NCI-H128 (cell line): ENCODE results near the gene TBC1D8.

Experiments used
- DNase-seq: peaks from one replicate; lab custom pipeline; 2025; ENCODE audit not compliant: unreplicated experiment; lab: John Stamatoyannopoulos, UW

The TBC1D8 gene

DNA sequence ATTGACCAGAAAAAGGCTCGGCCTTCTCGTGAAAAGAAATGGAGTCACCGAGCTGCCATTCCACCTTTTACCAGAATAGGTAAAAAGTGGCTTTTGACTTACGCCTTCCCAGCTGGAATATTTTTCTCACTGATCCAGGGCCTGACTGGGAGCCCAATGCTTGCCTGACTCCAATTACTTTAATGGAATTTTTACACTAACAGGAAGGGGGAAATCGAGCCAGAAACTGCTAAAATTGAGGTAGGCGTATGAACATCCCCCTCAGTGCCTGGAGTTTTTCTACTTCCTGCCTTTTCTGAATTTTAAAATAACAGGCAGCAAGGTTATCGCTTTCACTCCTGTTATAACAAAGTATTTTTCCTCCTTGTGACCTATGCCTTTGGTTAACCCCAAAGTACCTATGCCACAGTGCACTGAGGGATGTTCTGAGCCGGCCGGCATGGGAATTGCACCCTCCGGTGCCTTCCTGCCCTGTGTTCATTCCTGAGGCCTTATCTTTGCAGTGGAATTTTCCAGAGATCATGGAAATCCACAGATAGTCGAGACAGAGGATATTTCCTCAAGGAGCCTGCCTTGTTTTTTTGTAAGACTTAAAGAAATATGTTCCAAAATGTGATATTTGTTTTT lies 167.4 kb downstream of the TBC1D8 start:
- DNase-seq: no peak

DNA sequence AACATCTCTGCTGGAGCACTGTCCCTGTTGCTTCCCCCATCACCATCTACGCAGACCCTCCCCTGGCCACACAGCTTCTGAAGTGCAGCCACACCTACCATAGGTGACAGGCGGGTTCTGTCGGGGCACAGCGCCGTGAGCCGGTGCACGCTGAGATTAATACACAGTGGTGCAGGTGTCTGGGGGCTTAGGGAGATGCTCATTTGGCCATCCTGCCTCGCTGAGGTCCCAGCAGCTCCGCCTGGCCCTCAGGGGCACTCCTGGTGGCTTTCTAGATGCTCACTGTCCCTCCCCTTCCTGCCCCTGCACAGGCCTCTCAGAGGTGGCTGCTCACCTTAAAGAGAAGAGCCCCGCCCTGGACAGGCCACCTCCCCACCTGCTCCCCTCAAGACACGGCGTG lies 168.0 kb downstream of the TBC1D8 start:
- no peak for DNase-seq

DNA sequence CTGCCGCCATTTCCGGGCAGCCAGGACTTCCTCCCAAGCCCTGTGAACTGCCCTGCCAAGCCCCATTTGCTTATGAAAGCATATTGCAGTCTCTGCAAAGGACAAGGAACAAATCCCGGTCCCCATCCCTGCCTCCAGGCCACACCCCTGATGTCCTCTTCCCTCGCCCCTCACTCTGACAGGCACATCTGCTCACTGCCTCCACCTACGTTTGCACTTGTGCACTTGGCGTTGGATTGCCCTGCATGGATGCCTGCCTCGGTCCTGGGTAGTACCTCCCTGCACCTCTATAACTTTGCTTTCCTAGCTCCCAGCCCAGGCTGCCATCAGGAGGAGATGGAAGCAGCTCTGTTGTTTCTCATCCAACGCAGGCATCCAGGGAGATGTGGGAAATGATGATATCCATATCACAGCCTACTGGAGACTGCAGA lies 168.7 kb downstream of the TBC1D8 start:
- DNase-seq: no peak

DNA sequence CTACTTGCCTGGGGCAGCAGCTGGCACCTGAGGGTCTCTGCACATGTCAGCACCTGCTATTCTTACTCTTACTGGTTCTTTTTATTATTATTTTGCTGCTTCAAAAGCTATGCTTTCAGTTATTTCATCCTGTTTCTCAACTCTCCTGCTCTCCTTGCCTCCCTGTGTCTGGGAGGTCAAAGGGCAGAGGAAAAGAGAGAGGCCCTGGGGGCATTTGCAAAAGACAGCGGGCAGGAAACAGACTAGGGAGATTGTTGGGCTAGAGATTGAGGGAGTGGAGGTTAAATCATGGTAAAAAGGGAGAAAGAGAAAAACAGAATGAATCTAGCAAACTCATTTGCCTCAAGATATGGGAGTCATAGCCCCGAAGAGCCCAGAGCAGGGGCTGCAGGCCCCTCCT lies 170.2 kb downstream of the TBC1D8 start:
- no peak for DNase-seq

DNA sequence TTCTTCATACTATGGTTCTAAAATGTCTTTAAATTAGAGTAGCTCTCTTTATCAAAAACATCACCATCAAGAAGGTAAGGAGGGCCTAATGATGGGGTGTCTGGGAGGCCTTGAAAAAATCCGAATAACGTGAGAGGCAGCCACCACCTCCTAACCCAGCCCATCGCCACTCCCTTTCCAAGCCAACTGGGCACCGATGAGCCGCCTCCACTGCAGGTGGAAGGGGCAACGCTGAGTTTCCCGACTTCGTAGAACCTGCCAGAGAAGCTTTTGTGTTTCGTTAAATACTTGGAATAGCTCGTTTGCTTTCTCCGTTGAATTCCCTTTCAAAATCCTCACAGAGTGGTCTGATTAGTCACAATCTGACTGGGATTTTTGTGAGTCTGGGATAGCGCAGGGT lies 171.1 kb downstream of the TBC1D8 start:
- no peak for DNase-seq

DNA sequence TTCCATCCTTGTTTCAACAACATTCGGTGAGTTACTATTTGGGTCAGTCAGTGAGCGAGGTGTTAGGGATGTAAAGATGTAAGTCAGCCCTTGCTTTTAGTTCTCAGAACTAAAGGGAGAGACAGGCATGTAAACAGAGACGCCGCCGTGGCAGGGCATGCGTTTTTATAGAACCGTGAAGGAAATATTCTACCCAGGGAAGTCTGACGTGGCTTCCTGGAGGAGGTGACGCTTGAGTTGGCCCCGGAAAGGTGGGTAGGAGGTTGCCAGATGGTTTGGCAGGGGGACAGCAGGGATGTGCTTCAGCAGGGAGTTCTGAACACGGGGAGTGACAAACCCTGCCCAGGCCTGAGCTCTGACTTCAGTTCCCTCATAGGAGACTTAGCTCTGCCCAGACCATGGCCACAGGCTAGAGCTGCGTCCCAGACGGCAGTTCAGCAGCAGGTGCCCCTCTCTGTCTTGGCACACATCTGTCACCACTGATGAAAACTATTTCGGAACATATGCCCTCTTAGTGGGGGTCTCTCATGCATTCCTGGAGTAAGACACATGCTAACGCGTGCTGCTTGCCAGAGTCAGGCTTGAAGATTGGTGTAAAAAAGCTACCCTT lies 172.5 kb downstream of the TBC1D8 start:
- no peak for DNase-seq

DNA sequence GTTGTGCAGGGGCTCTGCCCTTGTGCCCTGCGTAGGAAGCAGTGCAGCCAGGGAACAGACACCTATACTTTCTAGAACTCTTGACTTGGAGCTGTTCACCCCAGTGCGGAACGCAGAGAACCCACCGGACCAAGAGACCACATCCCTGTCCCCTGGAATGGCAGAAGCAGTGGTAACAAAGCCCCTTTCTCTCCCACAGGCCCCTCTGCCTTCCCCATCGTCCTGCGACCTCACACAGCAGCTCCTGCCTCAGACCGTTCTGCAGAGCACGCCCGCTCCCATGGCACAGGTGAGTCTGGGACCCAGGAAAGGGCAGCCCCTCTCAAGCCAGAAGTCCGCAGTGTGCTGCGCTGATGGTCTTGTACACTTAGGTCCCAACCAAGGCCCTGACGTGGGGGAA lies 173.7 kb downstream of the TBC1D8 start:
- DNase-seq: no peak

DNA sequence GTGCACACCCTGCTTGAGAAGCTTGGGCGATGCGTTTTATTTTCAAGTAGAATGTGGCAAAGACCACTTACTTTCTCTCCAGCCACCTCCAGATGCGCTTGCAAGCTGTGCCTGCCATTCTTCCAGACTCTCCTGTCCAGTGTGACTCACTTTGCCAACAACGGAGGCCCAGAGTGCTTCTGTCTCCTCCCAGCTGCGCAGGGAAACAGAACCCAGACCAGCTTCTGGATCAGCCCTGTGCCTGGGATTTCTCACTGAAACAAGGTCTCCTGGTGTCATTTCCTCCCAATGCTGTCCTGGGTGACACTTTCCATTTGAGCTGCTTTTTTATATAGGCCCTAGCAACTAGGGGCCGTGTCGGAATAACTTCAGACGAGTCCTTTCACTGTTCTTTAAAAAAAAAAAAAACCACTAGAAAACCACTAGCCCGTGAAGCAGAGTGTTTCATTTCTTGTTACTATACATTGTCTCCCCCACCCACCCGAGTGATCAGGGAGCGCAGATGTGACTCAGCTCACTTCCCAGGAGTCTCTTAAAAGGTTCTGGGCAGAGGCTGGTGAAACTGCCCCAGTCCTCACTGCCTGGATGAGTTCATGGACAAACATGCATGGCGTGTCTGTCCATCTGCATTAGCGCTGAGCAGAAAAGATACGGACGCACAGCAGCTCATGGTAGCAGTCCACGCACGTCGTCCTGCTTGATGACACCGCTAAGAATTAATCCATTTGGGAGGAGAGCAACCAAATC lies 174.4 kb downstream of the TBC1D8 start:
- peak; percentile 24 for DNase-seq

DNA sequence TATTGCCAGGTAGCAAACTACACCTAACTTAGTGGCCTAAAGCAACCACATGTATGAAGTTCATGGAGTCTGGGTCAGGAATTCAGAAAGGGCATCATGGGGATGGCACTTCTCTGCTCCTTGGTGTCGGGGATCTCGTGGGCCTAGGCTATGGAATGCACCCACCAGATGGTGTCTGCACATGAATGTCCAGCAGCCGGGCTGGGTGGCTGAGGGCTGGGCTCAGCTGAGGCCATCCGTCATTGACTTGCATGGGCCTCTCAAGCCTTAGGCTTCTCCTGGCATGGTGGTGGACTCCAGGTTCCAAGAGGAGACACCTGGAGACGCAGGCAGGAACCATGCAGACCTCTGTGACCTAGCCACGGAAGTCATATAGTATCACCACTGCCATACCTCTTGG lies 175.1 kb downstream of the TBC1D8 start:
- no peak for DNase-seq

DNA sequence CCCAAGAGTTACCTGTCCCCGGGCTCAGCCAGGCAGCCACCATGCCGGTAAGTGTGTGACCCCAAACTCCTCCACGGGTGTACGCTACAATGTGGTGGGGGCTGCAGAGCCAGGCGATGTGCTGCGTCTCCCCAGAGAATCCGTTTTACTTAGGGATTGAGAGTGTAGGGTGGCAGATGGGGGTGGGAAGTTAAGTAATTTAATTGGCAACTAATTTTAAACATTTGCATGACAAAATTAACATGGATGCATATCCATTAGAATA lies 175.7 kb downstream of the TBC1D8 start:
- DNase-seq: no peak

DNA sequence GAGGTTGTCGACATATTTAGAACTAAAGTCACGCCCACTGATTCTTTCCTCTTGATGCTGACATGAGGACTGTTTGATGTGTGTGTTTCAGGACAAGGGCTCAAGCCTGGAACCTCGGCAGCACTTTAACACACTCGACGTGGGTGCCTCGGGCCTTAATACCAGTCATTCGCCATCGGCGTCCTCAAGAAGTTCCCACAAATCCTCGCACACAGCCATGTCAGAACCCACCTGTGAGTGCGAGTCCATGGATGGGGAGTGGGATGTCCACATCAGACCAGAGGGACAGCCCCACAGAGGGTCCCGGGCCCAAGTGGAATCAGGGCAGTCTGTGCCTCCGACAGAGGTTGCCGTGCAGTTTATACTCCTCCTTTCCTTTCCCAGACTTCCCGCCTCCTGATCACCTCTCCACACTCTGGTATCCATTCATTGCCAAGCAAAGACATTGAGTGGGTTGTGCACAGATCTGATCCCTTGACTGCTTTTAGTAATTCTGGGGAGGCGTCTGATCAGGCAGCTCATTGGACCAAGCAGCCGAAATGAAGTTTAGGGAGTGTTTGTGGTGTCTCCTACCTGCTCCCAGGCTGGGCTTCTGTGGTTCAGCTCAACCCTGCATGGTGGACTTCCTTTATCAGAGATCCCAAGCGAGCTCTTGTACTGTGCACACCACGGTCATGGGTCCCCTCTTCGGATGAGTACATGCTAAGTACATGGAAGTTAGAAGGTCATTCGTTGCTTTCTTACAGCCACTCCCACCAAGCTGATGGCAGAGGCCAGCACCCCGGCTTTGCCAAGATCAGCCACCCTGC lies 176.3 kb downstream of the TBC1D8 start:
- DNase-seq: no peak

DNA sequence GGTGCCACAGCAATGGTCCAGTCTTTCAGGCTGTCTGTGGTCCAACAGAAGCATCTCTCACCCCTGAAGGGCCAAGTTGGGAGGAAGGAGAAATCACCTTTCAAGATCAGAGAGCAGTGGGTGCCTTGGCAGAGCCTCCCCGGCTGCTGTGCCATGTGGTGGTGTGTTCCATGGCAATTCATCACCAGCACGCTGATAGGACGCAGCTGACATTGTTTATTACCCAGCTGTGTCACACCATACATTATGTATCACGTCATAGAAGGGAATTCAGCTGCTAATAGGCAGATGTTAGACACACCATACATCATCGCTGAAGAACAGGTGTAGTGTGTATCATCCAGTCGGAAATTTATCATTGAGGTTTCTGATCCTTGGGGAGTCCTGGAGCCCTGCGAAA lies 178.7 kb downstream of the TBC1D8 start:
- no peak for DNase-seq

DNA sequence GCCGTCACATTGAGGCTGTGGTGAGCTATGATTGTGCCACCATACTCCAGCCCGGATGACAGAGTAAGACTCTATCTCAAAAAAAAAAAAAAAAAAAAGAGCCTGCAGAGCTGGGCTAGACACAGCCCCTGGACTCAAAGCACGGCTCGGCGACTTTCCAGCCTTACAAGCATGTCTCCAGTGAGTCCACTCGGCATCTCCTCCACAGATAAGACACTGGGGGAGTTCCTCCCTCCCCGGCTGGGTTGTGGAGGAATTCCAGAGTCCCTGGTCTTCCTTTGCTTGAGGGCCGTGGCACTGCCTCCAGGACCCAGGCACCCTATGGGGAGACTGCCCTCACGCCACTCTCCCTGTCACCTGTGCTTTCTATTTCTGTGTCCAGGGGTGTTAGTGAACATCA lies 180.0 kb downstream of the TBC1D8 start:
- no peak for DNase-seq

DNA sequence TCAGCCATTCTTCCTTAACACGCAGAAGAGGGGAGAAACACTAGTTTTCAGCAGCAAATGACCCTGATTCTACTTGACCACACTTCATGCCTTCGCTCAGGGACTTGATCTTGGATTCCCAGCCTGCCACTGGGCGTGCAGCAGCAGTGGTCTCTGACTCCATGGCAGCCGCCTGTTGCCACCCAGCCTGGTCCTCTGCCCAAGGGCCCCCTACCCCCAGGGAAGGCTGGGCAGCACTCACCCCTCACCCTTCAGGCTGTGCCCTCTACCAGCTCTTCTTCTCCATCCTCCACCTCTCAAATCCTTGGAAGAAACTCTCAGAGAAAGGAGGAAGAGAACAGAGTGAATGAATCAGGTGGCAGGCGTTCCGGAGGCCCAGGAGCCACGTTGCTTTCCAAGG lies 181.2 kb downstream of the TBC1D8 start:
- no peak for DNase-seq

DNA sequence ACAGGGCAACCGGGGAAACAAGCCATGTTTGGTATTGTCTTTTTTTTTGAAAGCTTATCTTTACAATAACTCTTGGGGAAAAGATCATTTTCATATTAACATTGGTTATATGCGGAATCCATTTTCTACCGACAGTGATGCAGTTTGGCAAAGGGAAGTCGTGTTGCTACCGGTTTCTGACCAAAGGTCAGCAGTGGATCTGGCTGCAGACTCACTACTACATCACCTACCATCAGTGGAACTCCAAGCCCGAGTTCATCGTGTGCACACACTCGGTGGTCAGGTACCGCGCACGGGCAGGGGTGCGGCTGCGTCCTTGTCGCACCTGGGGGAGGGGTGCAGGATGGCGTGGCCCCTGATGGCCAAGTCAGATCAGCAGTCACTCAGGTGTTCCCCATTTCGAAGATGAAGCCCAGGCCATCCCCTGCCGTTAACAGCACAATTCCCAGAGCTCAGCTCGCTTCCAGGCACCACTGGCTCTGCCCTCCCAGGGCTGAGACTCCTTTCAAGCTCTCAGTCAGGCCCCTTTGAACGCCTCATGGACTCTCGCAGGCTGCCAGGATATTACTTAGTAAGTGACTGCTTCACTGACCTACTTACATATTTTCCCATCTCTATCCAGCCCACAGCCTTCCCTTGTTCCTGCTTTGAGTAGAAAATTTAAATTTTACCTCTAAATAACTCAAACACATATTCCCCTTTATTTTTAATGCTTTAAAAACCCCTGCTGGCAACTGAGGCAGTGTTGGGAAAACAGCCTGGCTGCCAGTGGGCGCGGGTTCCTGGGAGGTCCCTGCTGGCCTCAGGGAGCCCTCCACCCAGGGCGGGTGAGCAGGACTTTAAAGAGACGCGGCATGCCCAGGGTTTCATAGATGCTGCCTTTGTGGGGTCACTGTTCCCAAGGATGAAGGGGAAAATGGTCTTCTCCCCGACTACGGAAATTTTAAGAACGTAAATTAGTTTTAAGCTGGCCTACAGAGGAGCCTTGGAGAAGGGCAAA lies 182.7 kb downstream of the TBC1D8 start:
- no peak for DNase-seq

DNA sequence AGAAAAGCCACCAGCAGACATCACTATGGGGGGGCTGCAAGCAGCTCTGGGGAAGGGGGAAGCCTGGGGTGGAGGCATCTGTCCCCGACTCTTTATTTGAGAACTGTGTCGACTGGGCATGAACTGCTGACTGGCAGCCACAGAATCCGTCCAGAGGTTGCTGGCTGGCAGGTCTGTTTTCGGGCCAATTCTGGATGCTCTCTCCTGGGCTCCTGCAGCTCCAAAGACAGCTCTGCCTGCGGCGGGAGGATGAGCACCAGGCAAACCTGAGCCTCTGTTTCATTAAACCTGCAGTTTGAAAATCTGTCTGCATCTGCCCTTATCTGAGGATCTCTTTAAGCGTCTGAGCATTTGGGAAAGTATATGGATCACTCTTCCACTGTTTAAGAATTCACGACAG lies 183.5 kb downstream of the TBC1D8 start:
- no peak for DNase-seq

DNA sequence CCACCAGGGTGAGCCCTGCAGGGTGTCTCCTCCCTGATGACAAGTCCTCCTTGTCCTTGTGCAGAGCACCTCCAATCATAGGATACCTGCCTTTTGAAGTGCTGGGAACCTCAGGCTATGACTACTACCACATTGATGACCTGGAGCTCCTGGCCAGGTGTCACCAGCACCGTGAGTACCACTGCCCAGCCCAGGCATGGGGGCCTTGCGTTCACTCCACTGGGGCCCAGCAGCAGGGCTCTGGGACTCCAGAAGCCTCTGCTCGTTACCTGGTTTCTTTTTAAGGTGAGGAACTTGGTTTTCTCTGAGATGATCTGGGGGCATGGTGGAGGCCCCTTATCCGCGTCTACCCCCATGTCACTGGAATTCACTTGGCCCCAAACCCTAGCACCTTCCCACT lies 185.6 kb downstream of the TBC1D8 start:
- no peak for DNase-seq

DNA sequence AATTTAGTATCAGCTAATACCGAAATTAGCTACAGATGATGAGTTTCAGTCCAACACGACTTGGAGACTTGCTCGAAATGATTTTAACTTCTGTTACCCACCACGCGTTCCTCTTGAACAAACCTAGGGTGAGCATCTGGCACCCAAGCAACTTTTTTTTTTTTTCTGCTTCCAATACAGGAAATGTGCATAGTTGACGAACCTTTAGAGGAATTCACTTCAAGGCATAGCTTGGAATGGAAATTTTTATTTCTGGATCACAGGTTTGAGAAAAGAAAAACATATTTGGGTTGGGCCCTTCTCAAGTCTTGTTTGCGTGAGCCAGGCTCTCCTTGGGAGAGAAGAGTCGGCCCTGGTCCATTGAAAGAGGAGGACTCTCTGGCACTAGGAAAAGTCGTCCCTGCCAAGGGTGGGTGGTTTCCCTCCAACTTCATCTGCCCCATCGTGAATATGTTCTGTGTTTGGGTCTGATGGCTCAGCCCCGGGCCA lies 186.5 kb downstream of the TBC1D8 start:
- DNase-seq: no peak

DNA sequence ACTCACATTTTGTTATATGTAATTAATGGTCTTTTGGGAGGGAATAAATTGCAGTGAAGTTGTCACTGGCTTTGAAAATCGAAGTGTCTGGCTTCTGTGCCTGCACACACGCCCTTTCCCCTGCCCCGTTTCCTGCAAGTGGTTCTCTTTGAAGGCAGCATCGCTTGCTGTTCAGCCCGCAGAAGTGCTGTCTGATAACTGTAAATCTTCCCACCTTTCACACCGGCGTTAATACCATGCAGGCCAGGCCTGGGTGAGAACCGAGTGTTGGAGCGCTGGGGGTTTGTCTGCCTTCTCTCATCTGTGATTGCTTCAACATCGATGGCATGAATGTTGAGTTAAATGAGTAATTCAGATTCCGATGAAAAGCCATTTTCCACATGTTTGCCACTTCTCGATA lies 187.0 kb downstream of the TBC1D8 start:
- DNase-seq: no peak

DNA sequence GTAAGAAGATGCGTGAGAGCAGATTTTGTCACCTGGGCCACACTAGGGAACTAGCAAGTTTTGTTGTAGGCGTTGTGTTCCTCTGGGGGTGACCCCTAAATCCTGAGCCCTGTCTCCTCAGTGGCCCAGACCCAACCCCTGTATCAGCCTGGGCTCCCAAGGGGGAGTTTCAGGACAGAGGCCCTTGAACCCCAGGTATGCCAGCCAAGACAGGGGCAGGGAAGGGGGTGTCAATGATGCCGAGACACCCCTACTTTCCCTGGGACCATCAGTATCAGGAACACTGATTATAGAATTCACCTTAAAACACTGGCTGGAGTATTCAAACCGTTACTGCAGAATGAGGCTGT lies 188.2 kb downstream of the TBC1D8 start:
- no peak for DNase-seq
